HCT116 (cell line): ENCODE results near the gene SPG11.

Experiments
- EGR1 ChIP-seq: IDR thresholded peaks from 2 replicates; pipeline ENCODE4 v1.6.1; 2012; ENCODE audit warnings: low read depth
- ELF1 ChIP-seq: IDR thresholded peaks from 2 replicates; pipeline ENCODE4 v1.6.1; 2012; ENCODE audit warnings: low read depth, borderline replicate concordance
- EZH2 ChIP-seq: fragments of 200-600 bp; sonication (generic); IDR thresholded peaks from 2 replicates; pipeline ENCODE4 v1.6.1; 2017; ENCODE audit warnings: antibody characterized with exemption, mixed run types
- EZH2phosphoT487 ChIP-seq: fragments of 200-600 bp; IDR thresholded peaks from 2 replicates; pipeline ENCODE4 v1.6.1; 2018; ENCODE audit warnings: antibody characterized with exemption, borderline replicate concordance
- JUND ChIP-seq: IDR thresholded peaks from 2 replicates; pipeline ENCODE4 v1.6.1; 2012
- SP1 ChIP-seq: IDR thresholded peaks from 2 replicates; pipeline ENCODE4 v1.6.1; 2012; ENCODE audit warnings: low read depth
- TF ChIP-seq, protein P1 (sequence below), 3 experiments: fragments of 200-600 bp in 1 of 3; sonication (generic) in 1 of 3; IDR thresholded peaks in 2 of 3; conservative IDR thresholded peaks in 1 of 3; 2 replicates each; pipeline ENCODE4 v1.5.1; 2012 to 2017; ENCODE audit warnings: low read depth in 2 of 3, low read length in 2 of 3, antibody characterized with exemption in 1 of 3, borderline replicate concordance in 1 of 3, control low read depth in 1 of 3, mild to moderate bottlenecking in 1 of 3, mixed read lengths in 1 of 3, mixed run types in 1 of 3, moderate library complexity in 1 of 3; ENCODE audit not compliant: insufficient read depth in 1 of 3

DNA sequence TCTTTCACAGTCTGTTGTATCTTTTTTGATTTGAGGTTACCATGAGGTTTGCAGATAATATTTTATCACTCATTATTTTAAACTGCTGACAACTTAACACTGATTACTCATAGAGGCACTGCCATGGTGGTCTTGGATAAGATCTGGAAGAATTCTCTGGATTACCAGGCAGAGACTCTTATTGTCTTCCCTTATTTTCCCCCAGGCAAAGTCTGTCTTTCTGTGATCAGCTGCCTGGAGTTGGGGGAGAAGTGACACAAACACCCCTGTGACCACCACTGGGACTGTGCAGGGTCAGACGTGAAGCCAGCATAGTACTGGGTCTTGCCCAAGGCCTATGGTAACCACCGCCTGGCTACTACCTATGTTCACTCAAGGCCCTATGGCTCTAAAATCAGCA is 42.9 kb upstream of the SPG11 start:
- no peak for TF ChIP-seq ELF1
- TF ChIP-seq EZH2, result no peak
- TF ChIP-seq, protein P1, sequence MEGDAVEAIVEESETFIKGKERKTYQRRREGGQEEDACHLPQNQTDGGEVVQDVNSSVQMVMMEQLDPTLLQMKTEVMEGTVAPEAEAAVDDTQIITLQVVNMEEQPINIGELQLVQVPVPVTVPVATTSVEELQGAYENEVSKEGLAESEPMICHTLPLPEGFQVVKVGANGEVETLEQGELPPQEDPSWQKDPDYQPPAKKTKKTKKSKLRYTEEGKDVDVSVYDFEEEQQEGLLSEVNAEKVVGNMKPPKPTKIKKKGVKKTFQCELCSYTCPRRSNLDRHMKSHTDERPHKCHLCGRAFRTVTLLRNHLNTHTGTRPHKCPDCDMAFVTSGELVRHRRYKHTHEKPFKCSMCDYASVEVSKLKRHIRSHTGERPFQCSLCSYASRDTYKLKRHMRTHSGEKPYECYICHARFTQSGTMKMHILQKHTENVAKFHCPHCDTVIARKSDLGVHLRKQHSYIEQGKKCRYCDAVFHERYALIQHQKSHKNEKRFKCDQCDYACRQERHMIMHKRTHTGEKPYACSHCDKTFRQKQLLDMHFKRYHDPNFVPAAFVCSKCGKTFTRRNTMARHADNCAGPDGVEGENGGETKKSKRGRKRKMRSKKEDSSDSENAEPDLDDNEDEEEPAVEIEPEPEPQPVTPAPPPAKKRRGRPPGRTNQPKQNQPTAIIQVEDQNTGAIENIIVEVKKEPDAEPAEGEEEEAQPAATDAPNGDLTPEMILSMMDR (IDR thresholded peaks at IDR 0.05 in 2 of 3, conservative IDR thresholded peaks at IDR 0.05 in 1 of 3; ENCODE audit: borderline replicate concordance in 1 of 3, insufficient read depth in 1 of 3, low read depth in 2 of 3, low read length in 2 of 3), result no peak
- no peak for TF ChIP-seq SP1
- no peak for TF ChIP-seq EGR1
- TF ChIP-seq EZH2phosphoT487, result no peak
- TF ChIP-seq JUND, result no peak
